HG03521 (cell line): ENCODE results near the gene SSMEM1.
A peak's percentile ranks its signal among the peaks of the same experiment; 100 is the strongest.
"Not testable (repeated sequence)": the region's sequence is repeated elsewhere in the genome, so short reads cannot be mapped to it uniquely, and the experiment has no call there.

Experiments used
- ATAC-seq: cut with Tn5 transposase; IDR thresholded peaks from one replicate; pipeline ENCODE4 v1.9.1; 2021; ENCODE audit warnings: mild to moderate bottlenecking, moderate library complexity; ENCODE audit not compliant: unreplicated experiment

Gene SSMEM1

GRCh38 chr7:130207642-130208041 is at the start of gene SSMEM1:
SSMEM1 (plus strand) TSS chr7:130207860; CDS start chr7:130207911, 51 bp downstream.
- no peak for ATAC-seq

- ATAC-seq, result no peak
These were observed 47.6 kb upstream of the SSMEM1 start for GRCh38 chr7:130160023-130160422.

- ATAC-seq, result no peak
These were observed 47.2 kb upstream of the SSMEM1 start for GRCh38 chr7:130160455-130160854.

GRCh38 chr7:130162196-130162595 is 45.5 kb upstream of the SSMEM1 start:
- no peak for ATAC-seq

GRCh38 chr7:130174237-130174959 is 33.3 kb upstream of the SSMEM1 start:
- ATAC-seq, result no peak

- ATAC-seq, result no peak
These were observed 29.4 kb upstream of the SSMEM1 start for GRCh38 chr7:130178251-130178650.

- no peak for ATAC-seq
These were observed 28.0 kb upstream of the SSMEM1 start for GRCh38 chr7:130179631-130180030.

GRCh38 chr7:130180571-130181262 is 26.9 kb upstream of the SSMEM1 start:
- no peak for ATAC-seq

- ATAC-seq, result no peak
These were observed 26.4 kb upstream of the SSMEM1 start for GRCh38 chr7:130181263-130181605.

GRCh38 chr7:130182990-130183389 is 24.7 kb upstream of the SSMEM1 start:
- peak; percentile 53 for ATAC-seq

- not testable (repeated sequence) for ATAC-seq
These were observed 23.3 kb upstream of the SSMEM1 start for GRCh38 chr7:130184349-130184748.

- no peak for ATAC-seq
These were observed 20.3 kb upstream of the SSMEM1 start for GRCh38 chr7:130187360-130187759.

GRCh38 chr7:130189343-130189742 is 18.3 kb upstream of the SSMEM1 start:
- no peak for ATAC-seq

- no peak for ATAC-seq
These were observed 15.9 kb upstream of the SSMEM1 start for GRCh38 chr7:130191791-130192190.

GRCh38 chr7:130195396-130195795 is 12.3 kb upstream of the SSMEM1 start:
- no peak for ATAC-seq

GRCh38 chr7:130196476-130196875 is 11.2 kb upstream of the SSMEM1 start:
- ATAC-seq, result no peak

- ATAC-seq, result no peak
These were observed 10.6 kb upstream of the SSMEM1 start for GRCh38 chr7:130197094-130197493.

- no peak for ATAC-seq
These were observed 5.9 kb upstream of the SSMEM1 start for GRCh38 chr7:130201796-130202195.

- ATAC-seq, result peak; percentile 95
These were observed 2.3 kb upstream of the SSMEM1 start, which contains the start of gene TMEM209 for GRCh38 chr7:130205084-130205947. TMEM209 (minus strand) TSS chr7:130205406; CDS start chr7:130205375, 31 bp downstream.

- ATAC-seq, result no peak
These were observed 627 bp upstream of the SSMEM1 start for GRCh38 chr7:130207033-130207432.

GRCh38 chr7:130208516-130208915 is 856 bp downstream of the SSMEM1 start:
- no peak for ATAC-seq
